Heart left ventricle (tissue), 16 donors: ENCODE measurements around the gene WNT11. TPM values are rescaled to one million over a fixed set of nuclear protein-coding genes. Genes with fewer than 3 reads are reported as not detected.
A peak's percentile ranks its signal among the peaks of the same experiment; 100 is the strongest.

Experiments
- ATAC-seq, 4 donors: fragments of 200-7000 bp; cut with Tn5 transposase; one replicate each; pipeline ENCODE4 v1.9.1; 2020 to 2022; ENCODE audit warnings: moderate library complexity in 4 of 4, mild to moderate bottlenecking in 3 of 4, moderate number of reproducible peaks in 1 of 4
- DNase-seq, 5 donors: peaks; one replicate each; pipeline ENCODE4 v3.0.0-alpha.2; 2020
- H3K27ac ChIP-seq, 12 donors: fragments of 200-600 bp; sonication (generic) in 4 of 12; one replicate each; pipeline versions ENCODE4 v1.5.0 to v1.8.0; 2016 to 2022; ENCODE audit warnings: mild to moderate bottlenecking in 2 of 12
- H3K27me3 ChIP-seq, 9 donors: fragments of 200-600 bp; sonication (generic) in 2 of 9; one replicate each; pipeline versions ENCODE4 v1.5.1 to v1.8.0; 2016 to 2022; ENCODE audit warnings: mild to moderate bottlenecking in 3 of 9
- H3K36me3 ChIP-seq, 9 donors: fragments of 200-600 bp; sonication (generic) in 2 of 9; one replicate each; pipeline versions ENCODE4 v1.5.0 to v1.8.0; 2018 to 2022; ENCODE audit warnings: mild to moderate bottlenecking in 2 of 9
- H3K4me1 ChIP-seq, 12 donors: fragments of 200-600 bp; sonication (generic) in 4 of 12; one replicate each; pipeline versions ENCODE4 v1.5.0 to v1.8.0; 2016 to 2022; ENCODE audit warnings: mild to moderate bottlenecking in 3 of 12
- H3K4me3 ChIP-seq, 12 donors: fragments of 200-600 bp; sonication (generic) in 4 of 12; one replicate each; pipeline versions ENCODE4 v1.5.0 to v1.8.0; 2017 to 2022; ENCODE audit warnings: mild to moderate bottlenecking in 9 of 12, moderate library complexity in 4 of 12
- H3K9me3 ChIP-seq, 12 donors: fragments of 200-600 bp; sonication (generic) in 4 of 12; one replicate each; pipeline versions ENCODE4 v1.5.0 to v1.8.0; 2016 to 2022; ENCODE audit warnings: mild to moderate bottlenecking in 1 of 12
- POLR2A ChIP-seq, 2 donors: fragments of 450-650 bp; IDR thresholded peaks; one replicate each; pipeline ENCODE4 v1.6.1; 2017; ENCODE audit warnings: antibody characterized with exemption in 2 of 2, mild to moderate bottlenecking in 2 of 2, moderate library complexity in 2 of 2
- WGBS, 4 donors: extraction: QIAGEN DNeasy Blood & Tissue Kit in 2 of 4; methylation state at CpG; one replicate each; pipeline versions ENCODE4 v1.1.5 to v1.1.7; 2013 to 2018; 5-methylcytosine and 5-hydroxymethylcytosine counted together
- intact Hi-C, 10 donors: fragments of 100-400 bp; cut with DNase I; formaldehyde crosslinking; loops; one replicate each; pipeline versions ENCODE4 v1.11.1 to v1.14.2; 2022
- polyA plus RNA-seq, 2 donors: library from polyadenylated mRNA; stranded (reverse); fragments of 200-250 nt; gene quantifications; one replicate each; pipeline ENCODE4 v1.2.3, GENCODE V29; 2013
- total RNA-seq, 9 donors: library from RNA; depleted of rRNA in 2 of 9; stranded (reverse); fragments of >200 nt in 2 of 9; fragmentation: NEBNext Ultra II Directional in 3 of 9; extraction: Animal tissue kit (Norgen Biotek cat#: 25700) in 3 of 9; gene quantifications; one replicate each; pipeline versions ENCODE4 v1.1.0 to v1.2.4, GENCODE V29; 2016 to 2023
- TF ChIP-seq, protein P1 (sequence below), 12 donors: fragments of 200-600 bp; sonication (generic) in 4 of 12; IDR thresholded peaks; one replicate each; pipeline versions ENCODE4 v1.5.0 to v1.8.0; 2018 to 2022; ENCODE audit warnings: antibody characterized with exemption in 12 of 12, mild to moderate bottlenecking in 5 of 12
- donor health status: ischemic (EF 13 %, LVEDD 7.1; RV severe dilation, severe dysfunction).
- donor health status: healthy with polysubstance abuse.
- donor health status: DM: no; HTN: yes; CAD: no.
- donor health status: DM: no; HTN: no; CAD: no.
- donor health status: ischemic (EF 25% LVEDD 6.9; RV normal size, moderate dysfunction).
- donor health status: ischemic (EF 25% LVEDD 5.7; RV mildly dilated, moderate dysfunction).
- donor health status: healthy.
- donor health status: DM: yes; HTN: yes; CAD: no.
- donor health status: ischemic (EF 35%, LVEDD 5.7; RV mildly dilated, moderate dysfunction).
- donor health status: nonischemic (EF 11% LVEDD 7.7; RV severe dilation, severe dysfunction).
- donor health status: DM: yes; HTN: yes; CAD: no.
- donor health status: PGD.
- donor health status: ischemic (EF 29% LVEDD 5.4; RV normal size, mild dysfunction).
- donor health status: nonischemic (EF 23%, LVEDD 6.1; RV moderate dilation, normal function).

Gene WNT11
- total and polyA plus RNA-seq, 11 donors: 3.8 to 20.9 (median 8.1) TPM

DNA sequence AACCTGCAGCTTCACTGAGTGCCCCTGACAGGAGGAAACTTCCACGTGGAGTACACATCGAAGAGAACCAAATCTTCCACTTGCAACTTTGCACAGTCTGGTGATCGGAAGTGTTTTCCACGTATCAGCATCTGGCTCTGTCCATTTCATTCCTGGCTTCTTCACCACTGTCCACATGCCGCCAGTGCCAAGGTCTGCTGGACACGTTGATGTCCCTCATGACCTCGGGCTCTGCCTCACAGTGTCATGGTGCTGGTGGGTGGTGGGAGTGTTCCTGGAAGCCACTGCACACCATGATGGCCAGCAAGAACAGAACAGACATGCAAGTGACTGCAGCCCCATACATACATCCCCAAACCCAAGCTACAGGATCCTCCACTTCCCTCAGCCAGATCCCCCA is 48.4 kb downstream of the WNT11 start:
- no peaks in the 10 kb centered on the region for H3K36me3 ChIP-seq
- no peak for DNase-seq
- intact Hi-C loops: loop anchor here in 4 of 10 donors (10.0 kb wide), 2 partner anchors 343 to 353 kb away; partner anchors contain the start of gene UVRAG (in 1 of the 4)

DNA sequence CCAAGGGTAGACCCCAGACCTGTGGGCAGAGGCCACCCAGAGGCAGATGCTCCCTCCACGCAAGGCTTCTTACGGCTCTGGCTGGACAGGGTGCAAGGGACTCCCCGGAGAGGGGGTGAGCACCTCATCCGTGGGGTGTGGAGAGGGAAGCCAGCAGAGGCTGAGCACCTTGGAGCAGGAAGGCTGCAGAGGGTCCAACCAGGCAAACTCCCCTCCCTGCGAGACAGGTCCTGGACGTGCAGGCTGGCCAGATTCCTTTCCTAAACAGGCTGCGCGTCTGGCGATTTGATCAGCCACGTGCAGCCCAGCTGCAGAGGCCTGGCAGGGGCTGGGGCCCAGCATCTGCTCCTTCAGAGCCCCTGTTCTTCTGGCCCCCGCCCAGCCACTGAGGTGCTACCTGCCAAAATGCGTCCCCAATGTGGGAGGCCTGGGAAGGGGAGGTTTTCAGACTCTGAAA is 49.3 kb downstream of the WNT11 start:
- Histone ChIP-seq H3K4me3 (no peak overlapping the region), H3K9me3 (no peaks in the 10 kb centered on the region), H3K27ac (no peak overlapping the region), H3K4me1 (peaks cover 0 to 25% (median 21%) of the 10 kb centered on the region in 12 donors), H3K27me3 (no peaks in the 10 kb centered on the region), H3K36me3 (no peaks in the 10 kb centered on the region)
- DNase-seq (no peak), ATAC-seq (no peak)
- WGBS, 4 donors: 56 to 84% (median 75%) methylated on average over 8 to 12 of the region's 12 CpGs
- intact Hi-C loops: loop anchor here in 4 of 10 donors (10.0 kb wide), 2 partner anchors 342 to 352 kb away; partner anchors contain the start of gene UVRAG (in 1 of the 4)
- TF ChIP-seq, protein P1, sequence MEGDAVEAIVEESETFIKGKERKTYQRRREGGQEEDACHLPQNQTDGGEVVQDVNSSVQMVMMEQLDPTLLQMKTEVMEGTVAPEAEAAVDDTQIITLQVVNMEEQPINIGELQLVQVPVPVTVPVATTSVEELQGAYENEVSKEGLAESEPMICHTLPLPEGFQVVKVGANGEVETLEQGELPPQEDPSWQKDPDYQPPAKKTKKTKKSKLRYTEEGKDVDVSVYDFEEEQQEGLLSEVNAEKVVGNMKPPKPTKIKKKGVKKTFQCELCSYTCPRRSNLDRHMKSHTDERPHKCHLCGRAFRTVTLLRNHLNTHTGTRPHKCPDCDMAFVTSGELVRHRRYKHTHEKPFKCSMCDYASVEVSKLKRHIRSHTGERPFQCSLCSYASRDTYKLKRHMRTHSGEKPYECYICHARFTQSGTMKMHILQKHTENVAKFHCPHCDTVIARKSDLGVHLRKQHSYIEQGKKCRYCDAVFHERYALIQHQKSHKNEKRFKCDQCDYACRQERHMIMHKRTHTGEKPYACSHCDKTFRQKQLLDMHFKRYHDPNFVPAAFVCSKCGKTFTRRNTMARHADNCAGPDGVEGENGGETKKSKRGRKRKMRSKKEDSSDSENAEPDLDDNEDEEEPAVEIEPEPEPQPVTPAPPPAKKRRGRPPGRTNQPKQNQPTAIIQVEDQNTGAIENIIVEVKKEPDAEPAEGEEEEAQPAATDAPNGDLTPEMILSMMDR (IDR thresholded peaks at IDR 0.05): no peak
- TF ChIP-seq POLR2A (IDR thresholded peaks at IDR 0.05): no peak

More for the DNA sequence above, 48.4 kb downstream of the WNT11 start:
- H3K27me3 ChIP-seq: no peaks in the 10 kb centered on the region
- no peaks in the 10 kb centered on the region for H3K9me3 ChIP-seq
- WGBS, 4 donors: 61 to 76% (median 68%) methylated on average over 7 of the region's 7 CpGs
- H3K4me3 ChIP-seq: no peak overlapping the region
- H3K27ac ChIP-seq: no peak overlapping the region
- TF ChIP-seq, protein P1 (IDR thresholded peaks at IDR 0.05): no peak
- no peak for TF ChIP-seq POLR2A (IDR thresholded peaks at IDR 0.05)
- ATAC-seq: no peak
- H3K4me1 ChIP-seq: peaks cover 0 to 25% (median 19%) of the 10 kb centered on the region in 12 donors

DNA sequence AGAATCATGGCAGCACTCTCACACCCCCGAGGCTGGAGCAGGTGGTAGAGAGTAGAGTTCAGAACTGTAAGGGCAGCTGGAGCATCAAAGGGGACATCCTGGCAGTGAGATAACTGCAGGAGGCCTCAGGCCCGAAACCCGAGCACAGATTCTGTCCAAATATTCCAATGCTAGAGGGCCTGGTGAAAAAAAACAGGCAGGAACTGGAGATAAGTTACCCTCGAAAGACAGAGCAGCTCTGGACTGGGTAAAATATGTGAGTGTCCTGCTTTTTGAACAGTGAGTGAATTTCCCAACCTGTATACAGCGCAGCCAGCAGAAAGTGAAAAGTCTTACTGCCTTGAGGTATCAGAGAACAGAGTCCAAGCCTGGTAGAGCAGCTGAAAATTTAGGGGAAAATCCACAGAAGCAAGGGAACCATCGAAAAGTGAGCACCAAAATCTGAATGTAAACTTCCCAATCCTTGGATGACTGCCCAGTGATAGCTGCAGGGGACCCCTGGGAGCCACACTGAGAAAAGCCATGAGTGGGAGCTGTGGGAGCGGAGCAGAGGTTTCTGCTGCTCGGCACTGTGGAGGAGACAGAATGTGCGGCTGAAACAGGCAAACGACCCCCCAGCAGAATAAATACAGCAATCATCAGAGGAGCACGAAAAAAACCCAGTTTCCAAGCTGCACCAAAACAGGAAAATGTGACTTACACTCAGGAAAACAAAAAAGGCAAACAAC is 50.6 kb downstream of the WNT11 start:
- WGBS, 4 donors: 78 to 83% (median 81%) methylated on average over 11 of the region's 11 CpGs
- intact Hi-C loops: loop anchor here in 4 of 10 donors (10.0 kb wide), 2 partner anchors 341 to 351 kb away; partner anchors contain the start of gene UVRAG (in 1 of the 4)

DNA sequence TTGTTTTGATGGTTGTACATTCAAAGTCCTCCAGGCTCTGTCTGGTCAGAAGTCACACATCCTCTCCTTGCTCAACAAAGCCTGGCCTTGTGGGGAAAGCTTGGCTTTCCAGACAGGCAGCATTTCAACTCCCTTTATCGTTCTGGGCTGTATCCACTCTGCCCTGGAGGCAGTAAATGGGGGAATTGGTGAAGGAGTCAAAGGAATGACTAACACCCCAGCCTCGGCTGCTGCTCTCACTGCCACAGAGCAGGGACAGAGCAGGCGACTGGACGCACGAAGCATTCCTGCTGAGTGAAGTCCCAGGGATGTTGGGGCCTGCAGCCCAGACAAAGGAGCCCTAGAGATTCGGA is 52.8 kb downstream of the WNT11 start:
- Histone ChIP-seq H3K4me1 (peaks cover 0 to 17% (median 12%) of the 10 kb centered on the region in 12 donors), H3K27ac (no peak overlapping the region), H3K27me3 (no peaks in the 10 kb centered on the region), H3K36me3 (no peaks in the 10 kb centered on the region), H3K9me3 (no peaks in the 10 kb centered on the region), H3K4me3 (no peak overlapping the region)
- no peak for ATAC-seq
- TF ChIP-seq, protein P1 (IDR thresholded peaks at IDR 0.05): no peak
- no peak for TF ChIP-seq POLR2A (IDR thresholded peaks at IDR 0.05)
- intact Hi-C loops: loop anchor here in 9 of 10 donors (2.0 to 10.0 kb wide), 9 partner anchors 164 to 351 kb away; partner anchors contain the start of gene UVRAG (in 1 of the 9)
- 77 to 88% (median 83%) methylated on average over 6 of the region's 6 CpGs for WGBS, 4 donors
- DNase-seq: peak in 1 of 5 donors; percentile 30

More for the DNA sequence above, 50.6 kb downstream of the WNT11 start:
- TF ChIP-seq, protein P1 (IDR thresholded peaks at IDR 0.05): no peak
- no peak for TF ChIP-seq POLR2A (IDR thresholded peaks at IDR 0.05)
- Histone ChIP-seq H3K4me1 (peaks cover 0 to 17% (median 12%) of the 10 kb centered on the region in 12 donors), H3K9me3 (no peaks in the 10 kb centered on the region), H3K27me3 (no peaks in the 10 kb centered on the region), H3K36me3 (no peaks in the 10 kb centered on the region), H3K27ac (no peak overlapping the region), H3K4me3 (no peak overlapping the region)
- DNase-seq (no peak), ATAC-seq (no peak)
